Stimulated activated CD8-positive, alpha-beta memory T cell treated with anti-CD3 and anti-CD28 coated beads, Interleukin-4, amount 100 ng/mL, for 48 hours (primary cell): ENCODE data around the gene RHCG.
A peak's percentile ranks its signal among the peaks of the same experiment; 100 is the strongest.
"Not testable (repeated sequence)": the region's sequence is repeated elsewhere in the genome, so short reads cannot be mapped to it uniquely, and the experiment has no call there.

ENCODE experiments used
- DNase-seq: peaks from one replicate; pipeline ENCODE4 v3.0.0-alpha.2; 2020

RHCG gene

GRCh38 chr15:89475661-89476060, 20.7 kb downstream of the RHCG start:
- no peak for DNase-seq

- DNase-seq: peak; percentile 76
Observed at GRCh38 chr15:89472785-89473256, 23.6 kb downstream of the RHCG start.

GRCh38 chr15:89469426-89470096, 26.8 kb downstream of the RHCG start:
- DNase-seq: no peak

GRCh38 chr15:89468813-89469212, 27.6 kb downstream of the RHCG start:
- not testable (repeated sequence) for DNase-seq

GRCh38 chr15:89463113-89463512, 33.3 kb downstream of the RHCG start:
- DNase-seq: no peak

GRCh38 chr15:89462198-89462912, 34.0 kb downstream of the RHCG start:
- no peak for DNase-seq

GRCh38 chr15:89461386-89461785, 35.0 kb downstream of the RHCG start:
- DNase-seq: no peak

- DNase-seq: no peak
Observed at GRCh38 chr15:89460048-89460447, 36.3 kb downstream of the RHCG start.

GRCh38 chr15:89459271-89460038, 36.9 kb downstream of the RHCG start:
- no peak for DNase-seq

GRCh38 chr15:89458440-89458839, 37.9 kb downstream of the RHCG start:
- DNase-seq: no peak

- DNase-seq: no peak
Observed at GRCh38 chr15:89457086-89457485, 39.3 kb downstream of the RHCG start.

GRCh38 chr15:89455535-89455934, 40.8 kb downstream of the RHCG start:
- no peak for DNase-seq

- DNase-seq: no peak
Observed at GRCh38 chr15:89452330-89452836, 44.0 kb downstream of the RHCG start.

GRCh38 chr15:89451846-89452245, 44.5 kb downstream of the RHCG start:
- DNase-seq: no peak

- DNase-seq: no peak
Observed at GRCh38 chr15:89450076-89451006, 46.0 kb downstream of the RHCG start.

- DNase-seq: no peak
Observed at GRCh38 chr15:89448825-89449224, 47.6 kb downstream of the RHCG start.

GRCh38 chr15:89447676-89448075, 48.7 kb downstream of the RHCG start:
- no peak for DNase-seq

GRCh38 chr15:89446255-89446891, 50.0 kb downstream of the RHCG start:
- no peak for DNase-seq

GRCh38 chr15:89445518-89445917, 50.9 kb downstream of the RHCG start:
- no peak for DNase-seq

GRCh38 chr15:89444241-89445225, 51.9 kb downstream of the RHCG start:
- DNase-seq: no peak

- no peak for DNase-seq
Observed at GRCh38 chr15:89443581-89443980, 52.8 kb downstream of the RHCG start.
